ENCODE results near the gene ELK4.

DNA sequence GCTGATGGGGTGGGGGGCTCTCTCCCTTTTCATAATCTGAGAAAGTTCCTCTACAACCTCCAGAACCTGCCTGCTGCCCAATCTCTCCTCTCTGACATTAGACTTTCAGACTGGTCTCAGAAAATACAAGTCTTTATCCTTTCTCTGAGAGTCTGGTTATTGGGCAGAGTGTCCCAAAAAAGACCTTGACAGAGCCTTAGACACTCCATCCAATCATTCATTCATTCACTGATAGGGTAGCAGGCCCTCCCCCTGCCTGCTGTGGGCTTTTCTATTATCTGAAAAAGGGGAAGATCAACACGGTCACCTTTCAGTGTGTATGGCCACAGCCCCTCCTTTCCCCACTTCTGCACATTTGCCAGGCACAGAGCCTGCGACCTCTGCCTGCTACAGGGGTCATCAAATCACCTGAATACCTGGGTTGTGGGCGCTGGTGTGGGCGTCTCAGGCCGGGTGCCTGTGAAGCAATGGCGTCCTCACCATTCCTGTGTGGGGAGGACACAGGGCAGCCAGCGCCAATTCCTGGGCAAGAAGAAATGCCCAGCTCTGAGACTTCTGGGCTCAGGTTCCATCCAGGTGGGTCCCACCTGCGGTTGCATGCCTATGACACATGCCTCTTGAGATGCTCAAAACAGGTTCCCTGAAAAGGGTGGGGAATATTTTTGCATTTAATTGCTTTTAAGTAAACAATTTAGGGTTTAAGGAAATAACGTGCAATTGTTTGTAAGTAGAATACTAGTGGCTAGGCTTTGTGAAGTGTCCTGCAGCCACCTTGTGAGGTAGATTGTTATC lies 52.8 kb downstream of the ELK4 start:
- no peak for TF ChIP-seq TCF12 (IDR thresholded peaks at IDR 0.05)
- no peak for TF ChIP-seq POLR2AphosphoS5 (IDR thresholded peaks at IDR 0.05; ENCODE audit: low read depth, low read length)
- TF ChIP-seq, protein P1, sequence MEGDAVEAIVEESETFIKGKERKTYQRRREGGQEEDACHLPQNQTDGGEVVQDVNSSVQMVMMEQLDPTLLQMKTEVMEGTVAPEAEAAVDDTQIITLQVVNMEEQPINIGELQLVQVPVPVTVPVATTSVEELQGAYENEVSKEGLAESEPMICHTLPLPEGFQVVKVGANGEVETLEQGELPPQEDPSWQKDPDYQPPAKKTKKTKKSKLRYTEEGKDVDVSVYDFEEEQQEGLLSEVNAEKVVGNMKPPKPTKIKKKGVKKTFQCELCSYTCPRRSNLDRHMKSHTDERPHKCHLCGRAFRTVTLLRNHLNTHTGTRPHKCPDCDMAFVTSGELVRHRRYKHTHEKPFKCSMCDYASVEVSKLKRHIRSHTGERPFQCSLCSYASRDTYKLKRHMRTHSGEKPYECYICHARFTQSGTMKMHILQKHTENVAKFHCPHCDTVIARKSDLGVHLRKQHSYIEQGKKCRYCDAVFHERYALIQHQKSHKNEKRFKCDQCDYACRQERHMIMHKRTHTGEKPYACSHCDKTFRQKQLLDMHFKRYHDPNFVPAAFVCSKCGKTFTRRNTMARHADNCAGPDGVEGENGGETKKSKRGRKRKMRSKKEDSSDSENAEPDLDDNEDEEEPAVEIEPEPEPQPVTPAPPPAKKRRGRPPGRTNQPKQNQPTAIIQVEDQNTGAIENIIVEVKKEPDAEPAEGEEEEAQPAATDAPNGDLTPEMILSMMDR (IDR thresholded peaks at IDR 0.05), result no peak

All from SK-N-SH (cell line).